HCT116 (cell line): ENCODE data around the gene GRM1. TPM values are rescaled to one million over a fixed set of nuclear protein-coding genes. Genes with fewer than 3 reads are reported as not detected.

Source experiments
- ATAC-seq: fragments of 200-7000 bp; cut with Tn5 transposase; 2 replicates; pipeline ENCODE4 v1.9.1; 2020; ENCODE audit warnings: mild to moderate bottlenecking, moderate library complexity
- BruUV-seq: library from RNA; stranded (reverse); fragments of 400-500 nt; replicated peaks from 2 replicates; lab custom pipeline; 2021; lab: Mats Ljungman, UMichigan
- CTCF ChIA-PET: fragments of 300-600 bp; sonication (Branson Sonifier 250); formaldehyde crosslinking; loops from one replicate; lab custom pipeline; 2021; ENCODE audit warnings: antibody characterized with exemption; lab: Charles Lee
- POLR2A ChIA-PET: fragments of 300-600, 350-600 bp; sonication (Branson Sonifier 250); formaldehyde crosslinking; loops from one replicate; lab custom pipeline; 2021; ENCODE audit warnings: antibody characterized with exemption; lab: Charles Lee
- RAD21 ChIA-PET, 2 experiments: fragments of 300-600 bp; sonication (Branson Sonifier 250); formaldehyde crosslinking; loops; one replicate each; lab custom pipeline; 2023; ENCODE audit warnings: low total read pairs in 2 of 2; ENCODE audit not compliant: uncharacterized antibody in 2 of 2, unreplicated experiment in 2 of 2, low non-redundant PET in 1 of 2; lab: Charles Lee
- DNase-seq: peaks from one replicate; pipeline ENCODE4 v3.0.0-alpha.2; 2010; ENCODE audit warnings: low read depth, low spot score
- H2AFZ ChIP-seq: fragments of 200-600 bp; shearing (Covaris generic), sonication (generic); 2 replicates; pipeline ENCODE4 v1.6.1; 2017; ENCODE audit warnings: low read depth, mixed run types, mixed read lengths, antibody characterized with exemption, low read length; ENCODE audit not compliant: poor library complexity, severe bottlenecking
- H3K27ac ChIP-seq: 2 replicates; pipeline ENCODE4 v1.5.1; 2012; ENCODE audit warnings: low read depth, low read length
- H3K27me3 ChIP-seq: fragments of 200-600 bp; sonication (generic); 2 replicates; pipeline ENCODE4 v1.6.1; 2016; ENCODE audit warnings: mixed run types, low read length, mixed read lengths; ENCODE audit not compliant: insufficient read depth
- H3K36me3 ChIP-seq, 2 experiments: fragments of 200-500 bp in 1 of 2; fragments of 200-600 bp in 1 of 2; sonication (Bioruptor generic) in 1 of 2; sonication (generic) in 1 of 2; 2 replicates each; pipeline versions ENCODE4 v1.5.1 to v1.6.1; 2014 to 2016; ENCODE audit warnings: low read length in 2 of 2, inconsistent platforms in 1 of 2, mixed read lengths in 1 of 2, mixed run types in 1 of 2; ENCODE audit not compliant: insufficient read depth in 2 of 2, control insufficient read depth in 1 of 2
- H3K4me1 ChIP-seq, 2 experiments: fragments of 200-600 bp in 1 of 2; sonication (generic) in 1 of 2; 2 replicates each; pipeline versions ENCODE4 v1.5.1 to v1.6.1; 2012 to 2017; ENCODE audit warnings: low read length in 2 of 2, inconsistent platforms in 1 of 2, mild to moderate bottlenecking in 1 of 2, mixed read lengths in 1 of 2, mixed run types in 1 of 2, moderate library complexity in 1 of 2; ENCODE audit not compliant: insufficient read depth in 2 of 2, control insufficient read depth in 1 of 2
- H3K4me2 ChIP-seq: fragments of 200-600 bp; sonication (generic); 2 replicates; pipeline ENCODE4 v1.6.1; 2017; ENCODE audit warnings: mixed run types, low read length, mixed read lengths
- H3K4me3 ChIP-seq, 2 experiments: fragments of 200-600 bp in 1 of 2; sonication (generic) in 1 of 2; replicated peaks in 1 of 2; 2 replicates each; pipeline ENCODE4 v1.5.1; 2011 to 2016; ENCODE audit warnings: low read length in 2 of 2, control low read depth in 1 of 2, low read depth in 1 of 2, mild to moderate bottlenecking in 1 of 2, mixed read lengths in 1 of 2, mixed run types in 1 of 2
- H3K79me2 ChIP-seq: fragments of 200-600 bp; sonication (generic); 2 replicates; pipeline ENCODE4 v1.6.1; 2017; ENCODE audit warnings: mild to moderate bottlenecking, mixed run types, low read length, moderate library complexity, mixed read lengths; ENCODE audit not compliant: insufficient read depth
- H3K9ac ChIP-seq: fragments of 200-600 bp; sonication (generic); 2 replicates; pipeline ENCODE4 v1.6.1; 2016; ENCODE audit warnings: low read length, mixed read lengths
- H3K9me2 ChIP-seq: fragments of 200-600 bp; sonication (generic), shearing (Covaris generic); 2 replicates; pipeline ENCODE4 v1.6.1; 2017; ENCODE audit warnings: mixed run types, mild to moderate bottlenecking, moderate library complexity; ENCODE audit not compliant: insufficient read depth
- H3K9me3 ChIP-seq, 2 experiments: fragments of 200-500 bp in 1 of 2; fragments of 200-600 bp in 1 of 2; sonication (Bioruptor generic) in 1 of 2; sonication (generic) in 1 of 2; 2 replicates each; pipeline ENCODE4 v1.6.1; 2014 to 2017; ENCODE audit warnings: low read length in 2 of 2, mixed read lengths in 2 of 2, inconsistent platforms in 1 of 2, low read depth in 1 of 2, mild to moderate bottlenecking in 1 of 2, mixed run types in 1 of 2, moderate library complexity in 1 of 2; ENCODE audit not compliant: control insufficient read depth in 1 of 2, insufficient read depth in 1 of 2
- H4K20me1 ChIP-seq: fragments of 200-600 bp; sonication (generic), shearing (Covaris generic); 2 replicates; pipeline ENCODE4 v1.6.1; 2017; ENCODE audit warnings: mixed run types, mild to moderate bottlenecking, moderate library complexity; ENCODE audit not compliant: insufficient read depth
- EZH2 ChIP-seq: fragments of 200-600 bp; sonication (generic); IDR thresholded peaks from 2 replicates; pipeline ENCODE4 v1.6.1; 2017; ENCODE audit warnings: antibody characterized with exemption, mixed run types
- POLR2AphosphoS5 ChIP-seq: IDR thresholded peaks from 2 replicates; pipeline ENCODE4 v1.6.1; 2011; ENCODE audit warnings: mild to moderate bottlenecking, low read depth, low read length, moderate library complexity
- REST ChIP-seq: IDR thresholded peaks from 2 replicates; pipeline ENCODE4 v1.6.1; 2012; ENCODE audit warnings: low read depth
- SIN3A ChIP-seq: IDR thresholded peaks from 2 replicates; pipeline ENCODE4 v1.6.1; 2012; ENCODE audit warnings: low read depth
- SRF ChIP-seq: IDR thresholded peaks from 2 replicates; pipeline ENCODE4 v1.6.1; 2012; ENCODE audit warnings: low read depth
- TCF7L2 ChIP-seq: IDR thresholded peaks from 2 replicates; pipeline ENCODE4 v1.7.0; 2011; ENCODE audit warnings: borderline replicate concordance, inconsistent platforms; ENCODE audit not compliant: insufficient read depth, insufficient read length; ENCODE audit errors: extremely low read depth
- ZNF274 ChIP-seq: fragments of 200-500 bp; sonication (Bioruptor generic); IDR thresholded peaks from 2 replicates; pipeline ENCODE4 v1.6.1; 2014; ENCODE audit warnings: mild to moderate bottlenecking, low read depth, low read length, inconsistent platforms
- intact Hi-C: fragments of 100-400 bp; cut with micrococcal nuclease; formaldehyde crosslinking; loops from 2 replicates; pipeline ENCODE4 v1.10.0; 2022
- total RNA-seq: library from RNA; stranded (reverse); gene quantifications from one replicate; pipeline ENCODE4 v1.2.1, GENCODE V29; 2021; ENCODE audit not compliant: unreplicated experiment
- TF ChIP-seq, protein P1 (sequence below): IDR thresholded peaks from 2 replicates; pipeline ENCODE4 v1.6.1; 2012

GRM1 gene
- total RNA-seq, 1 experiment from 2014 or later = not detected

DNA sequence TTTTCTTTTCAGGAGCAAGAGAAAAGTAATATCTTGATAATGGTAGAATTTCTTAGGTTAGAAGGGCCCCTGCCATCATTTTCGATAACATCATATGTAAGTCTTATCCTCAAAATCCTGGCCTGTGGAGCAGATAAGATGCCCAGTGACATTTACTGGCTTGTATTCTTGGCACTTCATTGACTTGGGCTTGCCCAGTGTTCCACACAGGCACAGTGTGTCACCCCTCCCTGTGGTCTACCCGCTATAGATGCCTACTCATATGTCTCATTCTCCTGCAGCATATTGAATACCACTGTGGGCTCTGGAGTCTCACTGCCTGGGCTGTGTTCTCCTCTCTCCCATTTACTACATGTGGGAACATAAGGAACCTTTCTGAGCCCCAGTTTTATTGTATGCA lies 105.0 kb downstream of the GRM1 start:
- H3K9ac ChIP-seq = no peak overlapping the region
- H3K4me1 ChIP-seq = no peaks in the 10 kb centered on the region
- no peaks in the 10 kb centered on the region for H3K9me3 ChIP-seq
- H4K20me1 ChIP-seq = no peaks in the 10 kb centered on the region
- H2AFZ ChIP-seq = no peak overlapping the region
- TF ChIP-seq SRF = no peak
- TF ChIP-seq POLR2AphosphoS5 = no peak
- TF ChIP-seq TCF7L2 = no peak
- TF ChIP-seq, protein P1, sequence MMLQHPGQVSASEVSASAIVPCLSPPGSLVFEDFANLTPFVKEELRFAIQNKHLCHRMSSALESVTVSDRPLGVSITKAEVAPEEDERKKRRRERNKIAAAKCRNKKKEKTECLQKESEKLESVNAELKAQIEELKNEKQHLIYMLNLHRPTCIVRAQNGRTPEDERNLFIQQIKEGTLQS = no peak
- TF ChIP-seq REST = no peak
- TF ChIP-seq ZNF274 = no peak
- TF ChIP-seq SIN3A = no peak
- no peak for TF ChIP-seq EZH2
- no peaks in the 10 kb centered on the region for H3K9me2 ChIP-seq
- ATAC-seq = no peak
- POLR2A ChIA-PET = no interaction called here
- H3K4me2 ChIP-seq = no peak overlapping the region
- H3K27me3 ChIP-seq = peaks cover 12% of the 10 kb centered on the region
- H3K36me3 ChIP-seq = no peaks in the 10 kb centered on the region
- RAD21 ChIA-PET = no interaction called here
- no peak overlapping the region for H3K4me3 ChIP-seq
- DNase-seq = no peak
- no peaks in the 10 kb centered on the region for H3K79me2 ChIP-seq
- intact Hi-C loops = no loop called here
- BruUV-seq = no TSS peak
- CTCF ChIA-PET = no interaction called here
- H3K27ac ChIP-seq = no peak overlapping the region
